K562 (cell line): ENCODE measurements around the gene ATXN7L1. TPM values are rescaled to one million over a fixed set of nuclear protein-coding genes. Genes with fewer than 3 reads are reported as not detected.

Experiments used
- HES1 ChIP-seq: fragments of 450-650 bp; IDR thresholded peaks from 2 replicates; pipeline ENCODE4 v1.6.1; 2016; ENCODE audit warnings: low read depth, mild to moderate bottlenecking, moderate library complexity
- RREB1 ChIP-seq: fragments of 250-450 bp; sonication (Bioruptor Pico); IDR thresholded peaks from 2 replicates; pipeline ENCODE4 v1.4.0; 2020
- TFAP4 ChIP-seq: sonication (generic); formaldehyde crosslinking; IDR thresholded peaks from 2 replicates; pipeline ENCODE4 v1.8.0; 2022; ENCODE audit warnings: missing genetic modification reagents, mild to moderate bottlenecking, moderate library complexity, borderline replicate concordance
- ZBTB5 ChIP-seq: fragments of 450-650 bp; IDR thresholded peaks from 2 replicates; pipeline ENCODE4 v1.6.1; 2017; ENCODE audit warnings: antibody characterized with exemption
- polyA plus RNA-seq, 8 experiments: library from polyadenylated mRNA; depleted of rRNA in 4 of 8; stranded (reverse) in 5 of 8; unstranded in 3 of 8; fragments of >200 nt; fragmentation: Nextera tagmentation in 2 of 8; fragmentation: Illumina TruSeq in 1 of 8; extraction: Ambion mirVana in 2 of 8; extraction: Trizol in 1 of 8; gene quantifications; 2 replicates each; pipeline versions ENCODE4 v1.2.1 to v1.2.3, GENCODE V29; 2011 to 2014; ENCODE audit warnings: inconsistent platforms in 1 of 8, missing spikeins in 1 of 8
- total RNA-seq, 7 experiments: library from RNA; depleted of rRNA in 6 of 7; stranded (reverse); fragments of >200 nt in 6 of 7; fragmentation: Illumina TruSeq in 2 of 7; extraction: Trizol in 2 of 7; gene quantifications; 2 replicates each; pipeline versions ENCODE4 v1.2.1 to v1.2.3, GENCODE V29; 2011 to 2021; ENCODE audit warnings: low replicate concordance in 1 of 7

ATXN7L1 gene
- total and polyA plus RNA-seq, 9 of the 15 experiments (the other 6 are each of a cell fraction or from before 2014, with no cell fraction given): 6.6 to 13.7 (median 10.7) TPM

- TF ChIP-seq ZBTB5: no peak
- no peak for TF ChIP-seq TFAP4
- no peak for TF ChIP-seq HES1
- TF ChIP-seq RREB1 (CRISPR knock-in tag): no peak
Measured at GRCh38 chr7:105796365-105796764, 80.0 kb downstream of the ATXN7L1 start (continued).
